AG08396 (cell line): Measurements from ENCODE around the gene PARP4.
A peak's percentile ranks its signal among the peaks of the same experiment; 100 is the strongest.
"Not testable (repeated sequence)": the region's sequence is repeated elsewhere in the genome, so short reads cannot be mapped to it uniquely, and the experiment has no call there.

Source experiments
- DNase-seq: peaks from one replicate; pipeline ENCODE4 v3.0.0; 2012; ENCODE audit warnings: low spot score, mixed read lengths

The PARP4 gene

DNA sequence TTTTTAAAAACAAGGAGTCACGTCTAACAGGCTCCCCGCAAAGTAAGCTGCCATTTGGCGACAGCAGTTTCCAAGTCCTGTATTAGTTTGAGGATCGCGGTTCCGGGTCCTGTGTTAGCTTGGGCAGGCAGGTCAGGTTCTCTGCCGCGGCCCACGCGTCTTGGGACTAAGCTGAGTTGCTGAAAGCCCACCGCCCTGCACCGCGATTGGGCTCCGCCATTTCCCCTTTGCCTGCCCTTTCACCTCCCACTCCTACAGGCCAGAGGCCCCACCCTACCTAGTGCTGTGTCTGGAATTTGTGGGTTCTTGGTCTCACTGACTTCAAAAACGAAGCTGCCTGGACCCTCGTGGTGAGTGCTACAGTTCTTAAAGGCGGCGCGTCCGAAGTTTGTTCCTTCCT, 6.8 kb downstream of the PARP4 start:
- DNase-seq, result no peak

DNA sequence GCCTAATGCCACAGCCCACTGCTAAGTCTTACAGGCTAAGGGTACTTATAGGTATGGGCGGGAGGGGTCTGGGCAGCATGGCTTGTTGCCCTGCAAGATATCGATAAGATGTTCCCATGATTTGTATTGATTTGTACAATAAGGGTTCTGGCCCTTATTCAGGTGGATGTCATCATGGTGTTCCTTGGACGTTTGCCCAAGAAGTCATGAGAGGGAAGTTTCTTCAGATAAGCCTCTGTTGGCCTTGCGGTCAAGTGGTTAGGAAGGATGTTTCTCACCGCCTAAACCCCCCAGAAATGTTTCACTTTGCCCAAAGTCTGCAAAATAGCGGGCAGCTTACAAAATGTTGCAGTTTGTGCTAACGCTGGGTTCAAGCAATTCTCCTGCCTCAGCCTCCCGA, 7.3 kb downstream of the PARP4 start:
- DNase-seq, result no peak

DNA sequence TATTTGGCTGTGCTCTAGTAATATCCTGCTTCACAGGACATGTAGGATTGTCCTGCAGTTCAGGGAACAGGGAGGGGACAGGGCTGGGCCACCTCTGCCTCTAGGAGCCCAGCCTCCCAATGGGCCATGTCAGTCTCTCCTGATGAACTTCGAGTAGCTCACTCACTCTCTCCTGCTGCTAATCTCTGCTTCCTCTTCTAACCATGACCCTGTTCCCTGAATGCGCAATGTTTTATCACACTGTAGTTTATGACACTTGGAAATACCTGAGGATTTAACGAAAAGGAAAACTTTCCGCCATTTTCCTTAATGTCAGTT, 9.2 kb downstream of the PARP4 start:
- no peak for DNase-seq

DNA sequence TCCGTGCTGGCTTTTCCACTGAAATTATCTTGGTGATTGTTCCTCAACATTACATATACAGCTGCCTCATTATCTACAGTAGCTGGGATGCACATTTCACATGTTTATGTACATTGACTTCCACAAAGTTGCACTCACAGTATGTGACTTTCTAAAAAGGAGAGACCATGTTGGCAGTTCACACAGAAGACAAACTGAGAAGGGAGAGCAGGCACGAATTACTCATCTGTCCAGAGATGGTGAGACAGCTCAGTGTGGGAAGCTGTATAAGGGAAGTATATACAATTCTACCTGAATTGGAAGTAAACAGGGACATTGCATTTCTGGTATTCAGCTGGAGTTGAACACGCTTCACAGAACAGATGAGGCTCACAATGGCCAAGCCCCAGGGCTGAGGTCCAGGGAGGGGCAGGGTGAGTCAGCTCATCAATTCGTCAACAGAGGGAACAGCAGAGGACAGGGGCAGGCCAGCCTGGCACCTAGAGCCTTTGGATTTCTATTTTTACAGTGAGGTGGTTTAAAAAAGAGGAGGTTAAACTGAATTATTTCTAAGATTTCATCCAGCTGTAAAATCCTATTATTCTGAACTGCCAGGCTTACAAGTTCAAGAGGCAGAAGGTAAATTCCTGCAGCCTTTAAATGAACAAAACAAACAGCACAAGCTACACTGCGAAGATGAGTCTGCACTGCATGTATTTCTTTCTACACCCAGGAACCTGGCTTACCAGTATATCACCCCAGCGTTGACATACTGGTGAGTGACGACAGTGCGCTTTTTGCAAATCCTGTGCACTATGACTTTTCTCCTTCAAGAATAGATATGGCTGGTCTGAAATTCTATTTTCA, 9.8 kb downstream of the PARP4 start:
- DNase-seq, result peak; percentile 60

DNA sequence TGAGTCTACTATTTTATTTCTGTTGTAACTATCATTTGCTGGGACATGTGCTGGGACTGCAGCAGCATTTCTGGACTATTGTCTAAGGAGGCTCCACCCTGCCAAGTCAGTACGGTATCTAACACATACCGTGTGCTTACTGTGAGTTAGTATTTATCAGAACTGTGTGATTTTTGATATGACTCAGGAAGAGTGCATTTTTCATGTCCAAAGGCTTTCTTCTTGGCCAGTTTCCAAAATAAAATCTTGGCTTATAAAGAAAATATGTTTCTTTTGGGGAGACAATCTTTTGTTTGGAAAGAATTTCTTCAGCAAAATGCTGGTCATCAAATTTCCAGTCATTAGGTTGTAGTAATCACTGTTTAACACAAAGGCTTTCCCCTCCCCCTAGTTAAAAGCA, 11.6 kb downstream of the PARP4 start:
- peak; percentile 36 for DNase-seq

DNA sequence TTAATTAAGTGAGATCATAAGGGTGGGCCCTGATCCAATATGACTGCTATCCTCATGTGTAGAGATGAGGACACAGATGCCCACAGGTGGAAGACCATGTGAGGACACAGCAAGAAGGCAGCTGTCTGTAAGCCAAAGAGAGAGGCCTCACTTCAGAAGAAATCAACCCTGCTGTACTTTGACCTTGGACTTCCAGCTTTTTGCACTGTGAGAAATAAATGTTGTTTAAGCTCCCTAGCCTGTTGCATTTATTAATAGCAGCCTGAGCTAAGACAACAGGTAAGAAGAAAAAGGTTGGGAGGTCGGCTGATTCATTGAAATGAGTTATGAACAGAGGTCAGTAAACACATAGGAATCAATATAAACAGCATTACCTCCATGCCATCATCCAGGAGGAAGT, 14.8 kb downstream of the PARP4 start:
- no peak for DNase-seq

DNA sequence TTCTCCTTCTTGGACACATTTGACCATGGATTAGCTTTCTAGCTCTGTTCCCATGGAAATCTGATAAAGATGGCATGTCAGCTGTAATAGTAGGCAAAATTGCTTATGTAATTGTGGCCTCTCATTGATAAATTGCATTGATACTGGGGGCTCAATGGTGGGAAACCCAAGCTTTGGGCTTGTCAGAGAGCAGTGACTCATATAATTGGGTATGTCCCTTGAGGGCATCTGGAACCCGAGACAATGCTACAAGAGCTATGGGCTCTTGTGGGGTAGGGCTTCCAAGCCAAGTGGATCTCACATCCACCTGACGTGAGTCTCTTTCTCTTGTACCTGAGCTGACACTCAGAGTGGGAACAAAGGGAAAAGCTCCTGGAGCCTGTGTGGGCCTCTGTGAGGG, 16.3 kb downstream of the PARP4 start:
- not testable (repeated sequence) for DNase-seq

DNA sequence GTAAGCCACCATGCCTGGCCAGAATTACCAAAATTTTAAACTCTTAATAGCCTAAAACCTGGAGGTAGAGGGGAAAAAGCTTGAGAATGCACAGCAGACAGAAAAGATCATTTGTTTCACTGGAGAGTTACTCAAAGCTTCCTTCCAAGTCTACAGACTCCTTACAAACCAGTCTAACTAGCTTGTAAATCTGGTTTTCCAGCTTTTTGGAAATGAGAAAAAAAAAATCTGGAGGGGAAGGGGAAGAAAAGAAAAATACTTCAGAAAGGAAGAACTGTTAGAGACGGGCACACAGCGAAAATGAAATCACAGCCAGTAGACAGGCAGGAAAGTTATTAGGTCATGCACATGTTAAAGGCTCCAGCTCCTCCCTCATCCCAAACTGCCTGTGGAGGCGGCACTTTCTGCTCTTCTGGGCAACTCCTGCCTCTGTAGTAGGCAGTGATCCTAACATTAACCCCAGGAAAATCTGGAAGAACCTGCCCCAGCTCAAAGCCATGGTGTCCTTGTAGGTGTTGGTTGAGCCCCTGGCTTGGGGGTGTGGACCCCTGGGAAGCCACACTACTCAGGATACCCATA, 17.3 kb downstream of the PARP4 start:
- DNase-seq, result no peak

DNA sequence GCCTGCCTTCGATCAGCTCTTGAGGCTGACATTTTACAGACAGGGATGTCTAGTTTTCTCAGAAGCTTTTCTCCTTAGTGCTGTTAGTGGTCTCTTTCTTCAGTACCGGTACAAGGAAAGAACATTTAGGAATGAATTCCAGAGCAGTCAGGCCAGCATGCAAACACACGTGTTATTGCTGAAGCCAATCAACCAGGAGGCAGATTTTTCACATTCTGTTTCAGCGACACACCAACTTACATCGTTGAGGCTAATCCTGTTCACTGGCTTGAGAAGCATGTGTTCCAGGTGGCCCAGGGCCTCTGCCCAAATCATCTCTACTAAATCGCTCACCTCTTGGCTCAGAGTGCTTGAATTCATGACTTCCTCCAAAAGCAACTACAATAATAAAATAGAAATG, 19.2 kb downstream of the PARP4 start:
- no peak for DNase-seq

DNA sequence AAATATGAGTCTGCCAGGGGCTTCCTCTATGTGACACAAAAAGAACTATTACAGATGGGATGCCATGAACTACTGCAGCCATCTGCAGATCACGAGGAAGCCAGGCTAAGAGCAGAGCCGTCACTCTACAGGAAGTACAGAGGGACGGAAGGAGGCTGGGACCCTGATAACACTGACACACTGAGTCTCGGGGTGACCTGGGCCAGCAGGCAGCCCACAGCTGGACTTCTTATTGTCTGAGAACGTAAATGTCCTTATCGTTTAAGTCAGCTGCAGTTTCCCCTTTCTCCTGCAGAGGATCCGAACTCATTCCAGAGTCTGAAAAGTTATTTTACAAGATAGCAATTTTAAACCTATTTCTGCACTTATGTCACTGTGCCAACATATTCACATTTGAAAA, 20.7 kb downstream of the PARP4 start:
- no peak for DNase-seq

DNA sequence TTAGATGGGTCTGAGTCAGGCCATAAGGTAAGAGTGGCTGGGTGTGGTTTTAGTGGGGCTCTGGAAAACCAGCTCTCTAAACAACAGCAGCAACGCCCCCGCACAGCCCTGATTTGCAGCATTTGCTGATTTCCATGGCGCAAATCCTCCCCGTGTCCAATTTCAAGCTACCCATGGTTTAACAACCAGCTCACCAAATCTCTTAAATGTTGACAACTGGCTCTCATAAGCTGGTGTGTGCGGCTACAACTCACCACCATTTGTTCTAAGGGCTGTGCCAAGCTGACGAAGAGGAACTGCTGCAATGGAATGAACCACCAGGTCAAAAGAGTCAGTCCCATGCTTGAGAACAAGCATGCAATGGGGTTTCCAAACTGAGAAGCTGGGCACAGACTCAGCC, 22.9 kb downstream of the PARP4 start:
- no peak for DNase-seq

DNA sequence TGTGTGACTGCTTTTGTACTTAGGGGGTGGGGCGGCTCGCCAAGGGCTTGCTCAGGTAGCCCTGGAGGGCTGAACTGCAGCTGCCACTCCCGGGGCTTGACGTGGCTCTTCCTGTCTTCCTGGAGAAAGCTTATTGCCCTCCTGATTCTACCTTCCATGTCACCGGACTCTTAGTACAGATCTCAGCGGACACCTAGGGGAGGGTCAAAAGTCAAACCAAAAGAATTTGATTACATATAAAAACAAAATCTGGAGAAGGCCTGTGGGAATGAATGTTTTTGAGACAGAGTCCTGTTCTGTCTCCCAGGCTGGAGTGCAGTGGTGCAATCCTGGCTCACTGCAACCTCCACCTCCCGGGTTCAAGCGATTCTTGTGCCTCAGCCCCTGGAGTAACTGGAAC, 24.5 kb downstream of the PARP4 start:
- DNase-seq, result not testable (repeated sequence)

DNA sequence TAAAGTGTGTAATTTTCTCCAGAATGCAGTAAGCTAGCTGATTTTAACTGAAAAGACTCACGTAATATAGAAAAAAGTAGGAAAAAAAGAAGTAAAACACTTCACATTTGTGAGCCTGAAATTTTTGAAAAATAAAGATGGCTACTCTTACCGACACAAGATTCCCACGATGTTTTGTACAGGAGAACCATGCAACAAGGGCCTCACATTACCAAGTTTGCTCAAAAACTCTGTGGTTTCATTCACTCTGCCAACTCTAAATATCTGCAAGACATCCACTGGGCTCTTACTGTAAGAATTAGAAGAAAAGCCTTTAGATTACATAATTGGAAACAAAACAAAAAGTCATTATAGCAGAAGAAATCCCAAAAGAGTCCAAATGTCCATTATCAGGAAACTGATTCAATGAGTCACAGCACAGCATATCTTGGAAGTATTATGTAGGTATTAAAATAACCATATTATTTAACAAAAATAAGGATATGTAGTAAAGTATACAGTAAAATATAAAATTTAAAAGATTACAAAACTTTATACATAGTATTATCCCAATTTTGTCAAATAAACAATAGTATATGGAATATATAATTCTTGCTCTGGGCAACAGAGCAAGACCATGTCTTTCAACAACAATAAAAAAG, 26.4 kb downstream of the PARP4 start:
- DNase-seq, result not testable (repeated sequence)

DNA sequence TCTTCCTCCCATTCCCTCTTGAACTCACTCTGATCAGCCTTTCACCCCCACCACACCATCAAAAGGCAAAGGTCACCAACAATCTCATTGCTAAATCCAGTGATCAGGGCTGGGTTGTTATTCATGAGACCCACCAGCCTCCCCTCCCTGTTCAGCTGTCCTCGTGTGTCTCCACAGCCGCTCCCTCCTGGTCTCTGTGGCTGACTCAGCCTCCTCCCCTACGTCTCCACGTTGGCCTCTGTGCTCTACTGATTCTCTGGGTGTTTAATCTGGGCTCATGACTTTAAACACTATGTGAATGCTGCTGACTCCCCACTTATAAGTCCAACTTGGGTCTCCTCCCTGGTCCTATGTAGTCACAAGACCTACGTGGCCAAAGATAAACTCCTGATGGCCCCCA, 38.9 kb downstream of the PARP4 start:
- no peak for DNase-seq

DNA sequence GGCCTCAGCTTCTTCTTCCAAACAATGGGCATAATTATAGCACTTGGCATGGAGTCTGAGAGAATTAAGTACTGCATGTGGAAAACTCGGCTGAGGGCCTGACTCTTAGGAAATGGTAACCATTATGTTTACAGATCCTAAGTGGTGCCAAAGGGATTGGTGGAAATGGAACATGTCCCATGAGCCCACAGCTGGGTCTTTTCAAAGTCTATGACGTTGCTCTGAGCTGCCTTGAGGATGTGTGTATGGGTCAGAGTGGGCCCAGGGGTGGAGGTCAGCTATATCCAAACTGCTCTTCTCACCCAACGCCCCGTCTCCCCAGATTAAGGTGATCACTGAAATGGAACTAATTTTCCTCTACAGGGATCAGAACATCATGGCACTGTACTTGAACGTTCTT, 40.4 kb downstream of the PARP4 start:
- DNase-seq, result not testable (repeated sequence)

DNA sequence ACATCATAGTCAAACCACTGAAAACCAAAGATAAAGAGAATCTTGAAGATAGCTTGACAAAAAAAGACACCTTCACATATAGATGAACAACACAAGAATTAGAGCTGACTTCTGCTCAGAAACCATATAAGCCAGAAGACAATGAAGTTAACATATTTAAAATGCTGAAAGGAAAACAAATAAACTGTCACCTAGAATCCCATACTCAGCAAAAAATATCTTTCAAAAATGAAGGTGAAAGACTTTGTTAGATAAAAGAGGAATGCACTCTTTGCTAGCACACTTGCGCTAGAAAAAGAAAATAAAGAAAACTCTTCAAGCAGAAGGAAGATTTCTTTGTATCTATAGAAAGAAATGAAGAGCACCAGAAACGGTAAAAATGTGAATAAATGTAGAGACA, 49.5 kb downstream of the PARP4 start:
- no peak for DNase-seq

DNA sequence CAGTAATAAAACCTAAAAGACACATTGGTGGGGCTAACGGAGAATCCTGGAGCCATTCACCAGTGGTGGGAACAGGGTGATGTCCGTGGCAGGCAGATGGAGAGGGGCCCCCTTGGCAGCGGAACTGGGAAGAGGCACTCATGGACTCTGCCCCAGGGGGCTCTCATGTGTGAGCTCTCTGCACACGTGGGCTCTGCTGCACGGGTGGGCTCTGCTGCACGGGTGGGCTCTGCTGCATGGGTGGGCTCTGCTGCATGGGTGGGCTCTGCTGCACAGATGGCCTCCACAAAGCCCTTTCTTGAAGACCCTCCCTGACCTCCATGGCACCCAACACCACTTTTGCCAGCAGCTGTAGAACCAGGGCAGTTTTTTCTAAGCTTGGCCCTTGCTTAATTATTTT, 52.3 kb downstream of the PARP4 start:
- no peak for DNase-seq

DNA sequence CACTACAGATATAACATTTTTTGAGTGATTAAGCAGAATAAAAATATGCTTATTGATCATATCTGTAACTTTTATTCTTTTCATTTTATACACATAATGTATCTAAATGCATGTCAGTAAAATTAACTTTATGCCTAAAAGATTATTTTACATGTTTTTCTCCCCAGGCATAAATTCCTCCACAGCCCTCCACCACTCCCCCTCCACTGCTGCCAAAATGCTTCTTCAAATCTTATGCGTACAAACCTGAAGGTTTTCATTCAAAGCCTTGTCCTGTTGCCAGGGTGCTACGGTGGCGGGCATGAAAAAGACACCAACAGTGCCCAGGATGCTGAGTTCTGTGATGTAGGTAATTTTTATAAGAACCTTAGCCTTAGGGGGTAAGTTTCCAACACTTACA, 52.9 kb downstream of the PARP4 start:
- DNase-seq, result no peak

DNA sequence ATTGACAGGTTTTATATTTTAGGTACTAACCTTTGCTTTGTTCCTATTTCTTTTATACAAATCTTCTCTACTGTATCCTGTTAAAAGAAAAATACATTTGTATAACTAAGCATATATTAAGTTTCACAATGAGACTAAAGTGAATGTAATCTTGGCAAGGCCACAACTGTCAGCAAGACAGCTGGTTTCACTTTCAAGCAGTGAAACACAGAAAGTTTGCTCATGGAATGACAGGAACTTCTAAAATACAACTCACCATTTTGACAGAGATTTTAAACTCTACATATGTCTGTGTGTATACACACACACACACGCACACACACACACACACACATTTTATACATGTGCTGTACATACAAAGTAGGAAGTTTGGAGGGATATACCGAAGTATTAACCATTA, 53.3 kb downstream of the PARP4 start:
- peak; percentile 65 for DNase-seq

DNA sequence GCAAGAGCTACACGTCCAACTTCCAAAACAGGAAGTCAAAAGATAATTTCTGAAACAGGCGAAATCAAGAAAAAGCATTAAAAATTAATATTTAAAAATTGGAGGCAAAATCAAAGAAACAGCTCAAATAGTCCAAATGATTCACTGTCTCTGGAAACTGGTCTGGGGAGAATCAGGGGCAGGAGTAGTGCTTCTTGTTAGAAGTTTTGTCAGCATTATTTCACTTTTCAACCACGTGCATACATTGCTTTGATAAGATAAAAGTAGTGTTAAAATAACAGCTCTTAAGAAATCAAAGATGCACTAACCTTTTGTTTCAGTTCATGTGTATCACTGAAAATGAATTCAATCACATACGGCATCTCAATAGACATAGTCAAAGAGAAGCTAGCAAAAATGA, 53.8 kb downstream of the PARP4 start:
- no peak for DNase-seq

DNA sequence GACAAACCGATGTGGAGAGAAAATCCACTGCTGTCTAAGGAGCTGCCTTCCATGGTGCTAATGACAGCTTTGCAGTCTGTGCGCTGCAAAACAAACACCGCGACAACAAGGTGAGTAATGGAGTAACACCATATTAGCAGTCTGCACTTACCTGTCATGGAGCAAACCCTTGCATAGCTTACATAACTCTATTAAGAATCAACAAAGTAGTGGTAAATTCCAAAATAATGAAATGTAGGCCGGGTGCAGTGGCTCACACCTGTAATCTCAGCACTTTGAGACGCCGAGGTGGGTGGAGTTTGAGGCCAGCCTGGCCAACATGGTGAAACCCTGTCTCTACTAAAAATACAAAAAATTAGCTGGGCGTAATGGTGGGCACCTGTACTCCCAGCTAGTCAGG, 56.2 kb downstream of the PARP4 start:
- no peak for DNase-seq

DNA sequence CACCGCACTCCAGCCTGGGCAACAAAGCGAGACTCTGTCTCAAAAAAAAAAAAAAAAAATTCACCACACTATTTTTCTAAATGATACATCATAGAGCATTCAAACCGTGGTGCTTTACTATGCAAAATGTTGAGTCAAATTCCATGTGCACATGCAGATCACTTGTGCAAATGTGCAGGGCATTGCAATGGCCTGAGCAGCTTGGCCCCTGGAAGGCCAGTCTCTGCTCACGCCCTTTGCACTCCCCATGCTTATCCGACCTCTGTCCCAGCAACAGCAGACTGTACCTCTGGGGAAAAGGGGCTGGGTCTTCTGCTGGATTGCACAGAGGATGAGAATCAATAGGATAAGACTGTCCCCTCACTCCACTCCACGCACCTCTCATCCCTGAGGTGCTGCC, 58.5 kb downstream of the PARP4 start:
- no peak for DNase-seq

DNA sequence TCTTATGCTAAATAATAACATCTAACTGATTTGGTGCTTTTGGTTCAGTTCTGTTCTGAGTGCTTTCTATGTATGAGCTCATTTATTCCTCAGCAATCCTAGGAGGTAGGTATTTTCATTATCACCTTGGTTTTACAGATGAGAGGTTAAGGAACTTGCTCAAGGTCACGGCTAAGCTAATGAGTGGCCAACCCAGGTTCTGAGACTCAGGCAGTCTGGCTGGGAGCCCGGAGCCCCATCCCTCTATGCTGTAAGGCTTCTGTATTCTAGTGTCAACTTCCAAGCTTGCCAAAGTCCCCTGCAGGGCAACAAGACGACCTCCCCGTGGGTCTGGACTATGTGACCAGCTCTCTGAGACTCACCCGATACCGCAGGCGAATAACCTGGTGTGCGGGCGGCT, 60.5 kb downstream of the PARP4 start:
- DNase-seq, result no peak

DNA sequence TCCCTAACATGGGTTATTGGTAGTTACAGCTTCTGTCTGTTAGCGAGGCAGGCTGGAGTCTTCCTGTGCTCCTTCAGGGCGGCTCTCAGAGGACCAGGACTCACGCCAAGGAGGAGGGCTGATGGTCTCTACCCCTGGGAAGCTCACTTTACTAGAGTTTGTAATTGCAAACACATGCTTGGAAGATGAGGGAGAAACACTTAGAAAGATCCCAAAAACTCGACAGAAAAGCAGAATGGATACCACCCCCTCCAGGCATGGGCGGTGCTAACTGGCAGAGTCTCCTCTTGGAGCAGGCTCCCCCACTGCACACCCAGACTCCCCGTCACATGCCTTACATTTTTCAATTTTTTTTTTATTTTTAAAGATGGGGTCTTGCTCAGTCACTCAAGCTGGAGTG, 62.0 kb downstream of the PARP4 start:
- DNase-seq, result no peak
